GM21515 (cell line): ENCODE results near the gene SCNN1A.

Source experiments
- ATAC-seq: cut with Tn5 transposase; IDR thresholded peaks from one replicate; pipeline ENCODE4 v1.9.1; 2021; ENCODE audit not compliant: unreplicated experiment

The SCNN1A gene

GRCh38 chr12:6369916-6370575 is 5.3 kb downstream of the SCNN1A start:
- ATAC-seq = no peak

GRCh38 chr12:6368906-6369525 is 6.3 kb downstream of the SCNN1A start:
- ATAC-seq = no peak

GRCh38 chr12:6367969-6368892 is 7.1 kb downstream of the SCNN1A start:
- no peak for ATAC-seq

- no peak for ATAC-seq
Measured at GRCh38 chr12:6367065-6367968, 8.0 kb downstream of the SCNN1A start.

- ATAC-seq = no peak
Measured at GRCh38 chr12:6364044-6364374, 11.4 kb downstream of the SCNN1A start.

DNA sequence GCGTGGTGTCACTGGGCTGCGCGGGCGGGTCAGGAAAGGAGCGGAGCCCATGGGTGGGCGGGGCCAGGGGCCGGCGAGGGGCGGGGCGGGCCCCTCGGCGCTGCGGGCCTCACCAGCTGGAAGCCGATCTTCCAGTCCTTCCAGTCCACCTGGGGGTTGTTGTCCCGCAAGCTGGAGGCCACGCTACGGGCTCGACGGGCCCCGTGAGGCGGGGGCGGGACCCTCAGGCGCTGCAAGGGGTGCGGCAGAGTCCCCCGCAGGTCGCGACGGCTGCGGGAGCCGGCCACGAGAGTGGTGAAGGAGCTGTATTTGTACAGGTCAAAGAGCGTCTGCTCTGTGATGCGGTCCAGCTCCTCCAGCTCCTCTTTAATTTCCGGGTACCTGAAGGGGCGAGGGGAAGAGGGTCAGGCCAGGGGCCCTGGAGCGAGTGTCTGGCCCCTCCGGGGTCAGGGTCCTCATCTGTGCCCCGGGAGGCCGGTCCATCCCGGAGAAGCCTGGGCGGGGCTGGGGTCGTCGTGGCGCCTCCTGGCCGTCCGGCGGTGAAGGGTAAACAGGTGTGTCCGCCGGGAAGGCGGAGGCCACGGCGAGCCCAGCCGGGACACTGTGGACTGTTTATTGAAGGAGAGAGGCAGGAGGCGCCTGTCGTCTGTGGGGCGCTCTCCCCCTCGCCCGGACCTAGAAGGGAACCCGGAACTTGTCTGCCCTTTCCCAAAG is 11.9 kb downstream of the SCNN1A start:
- ATAC-seq = no peak

GRCh38 chr12:6363010-6363329 is 12.4 kb downstream of the SCNN1A start:
- no peak for ATAC-seq

DNA sequence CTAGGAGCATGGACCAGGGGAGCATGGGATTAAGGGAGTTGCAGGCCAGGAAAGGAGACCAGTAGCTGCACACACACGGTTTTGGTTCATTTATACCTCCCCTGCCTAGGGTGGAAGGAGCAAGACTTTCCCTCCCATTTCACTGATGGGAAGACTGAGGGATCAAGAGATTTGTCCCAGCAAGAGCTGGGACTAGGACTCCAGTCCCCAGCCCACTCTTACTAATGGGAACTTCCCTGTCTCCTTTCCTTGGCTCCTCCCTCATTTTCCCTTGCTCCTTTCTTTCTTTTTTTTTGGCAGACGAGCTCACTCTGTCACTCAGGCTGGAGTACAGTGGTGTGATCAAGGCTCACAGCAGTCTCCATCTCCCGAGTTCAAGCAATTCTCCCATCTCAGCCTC is 13.0 kb downstream of the SCNN1A start:
- ATAC-seq = no peak

GRCh38 chr12:6361834-6362233 is 13.5 kb downstream of the SCNN1A start:
- no peak for ATAC-seq

DNA sequence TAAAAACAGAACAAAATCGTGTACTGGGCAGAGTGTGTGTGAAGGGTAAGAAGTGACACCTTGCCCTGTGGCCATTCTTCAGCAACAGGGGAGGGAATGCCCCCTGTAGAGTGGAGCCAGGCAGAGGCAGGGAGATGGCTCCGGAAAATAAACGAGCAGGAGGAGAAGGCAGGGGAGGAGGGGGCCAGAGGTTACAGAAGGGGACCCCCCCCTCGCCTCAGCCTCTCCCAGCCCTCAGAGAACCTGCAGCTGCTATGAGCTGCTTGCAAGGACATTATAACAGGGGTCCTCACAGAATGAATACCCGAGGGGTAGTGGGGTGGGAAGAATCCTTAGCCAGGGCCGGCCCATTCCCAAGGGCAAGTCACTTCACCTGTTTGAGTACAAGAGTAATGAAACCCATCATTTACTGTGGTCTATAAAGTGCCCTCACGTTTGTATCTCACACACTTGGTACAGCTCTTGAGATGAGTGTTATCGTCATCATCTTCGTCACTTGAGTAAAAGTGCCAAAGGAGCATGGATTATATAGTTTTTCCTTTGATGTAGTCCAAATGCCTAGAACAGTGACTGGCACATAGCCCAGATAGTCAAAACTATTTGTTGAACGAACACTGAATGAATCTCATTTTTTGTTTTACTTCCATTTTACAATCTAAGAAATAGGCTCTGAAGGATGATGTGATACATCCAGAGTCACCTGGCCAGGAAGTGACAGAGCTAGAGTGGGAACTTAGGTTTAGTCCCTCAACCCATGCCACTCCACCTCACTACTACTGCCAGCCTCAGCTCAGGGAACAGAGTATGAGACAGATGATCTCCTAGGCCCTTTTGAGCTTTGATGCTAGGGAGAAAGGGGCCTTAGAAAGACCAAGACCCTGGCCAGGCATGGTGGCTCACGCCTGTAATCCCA is 14.5 kb downstream of the SCNN1A start:
- ATAC-seq = no peak

GRCh38 chr12:6360080-6360571 is 15.2 kb downstream of the SCNN1A start:
- ATAC-seq = no peak

GRCh38 chr12:6358881-6359280 is 16.5 kb downstream of the SCNN1A start:
- ATAC-seq = no peak

GRCh38 chr12:6356374-6356820 is 19.0 kb downstream of the SCNN1A start:
- ATAC-seq = no peak

- no peak for ATAC-seq
Measured at GRCh38 chr12:6355491-6356373, 19.6 kb downstream of the SCNN1A start.

DNA sequence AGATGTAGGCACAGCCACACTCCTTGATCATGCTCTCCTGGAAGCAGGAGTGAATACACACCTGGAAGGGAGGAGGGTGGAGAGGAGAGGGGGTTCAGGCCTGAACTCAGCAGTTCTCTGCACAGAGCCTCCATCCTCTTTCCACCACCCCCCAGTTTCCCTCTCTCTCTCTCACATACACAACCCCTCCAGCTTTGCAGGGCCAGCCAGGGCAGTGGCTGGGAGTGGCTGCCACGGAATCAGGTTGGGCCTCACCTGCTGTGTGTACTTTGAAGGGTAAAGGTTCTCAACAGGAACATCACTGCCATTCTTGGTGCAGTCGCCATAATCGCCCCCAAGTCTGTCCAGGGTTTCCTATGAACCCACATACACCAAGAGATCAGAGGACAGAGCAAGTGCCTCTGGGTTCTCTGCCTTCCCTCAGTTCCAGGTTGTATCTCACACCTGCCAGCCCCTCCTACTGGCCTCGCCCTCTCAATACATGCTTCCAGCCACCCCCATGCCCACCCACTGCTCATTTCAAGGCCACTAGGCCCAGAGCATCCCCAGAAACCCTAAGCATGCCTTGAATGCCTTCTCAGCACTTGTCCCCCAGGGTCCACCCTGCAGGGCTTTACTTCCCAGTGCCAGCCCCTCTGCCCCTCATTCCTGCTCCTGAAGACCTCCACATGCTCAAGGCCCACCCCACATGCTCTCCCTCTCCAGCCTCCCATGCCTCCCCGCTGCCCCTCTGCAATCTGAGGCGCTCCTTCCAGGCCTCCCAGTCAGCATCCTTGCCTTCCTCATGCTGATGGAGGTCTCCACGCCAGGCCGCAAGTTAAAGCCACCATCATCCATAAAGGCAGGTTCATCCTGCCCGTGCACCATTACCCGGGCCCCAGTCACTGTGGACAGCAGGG is 20.6 kb downstream of the SCNN1A start:
- ATAC-seq = no peak

- ATAC-seq = no peak
Measured at GRCh38 chr12:6352193-6353173, 22.9 kb downstream of the SCNN1A start.
